HG03139 (cell line): ENCODE results near the gene INPP5A.

ENCODE experiments used
- ATAC-seq: cut with Tn5 transposase; IDR thresholded peaks from one replicate; pipeline ENCODE4 v1.9.1; 2021; ENCODE audit not compliant: unreplicated experiment

INPP5A gene

GRCh38 chr10:132640326-132641125 is 102.9 kb downstream of the INPP5A start:
- no peak for ATAC-seq

- no peak for ATAC-seq
These were observed 103.8 kb downstream of the INPP5A start for GRCh38 chr10:132641401-132641800.

GRCh38 chr10:132641966-132642731 is 104.6 kb downstream of the INPP5A start:
- no peak for ATAC-seq

GRCh38 chr10:132642732-132643008 is 105.1 kb downstream of the INPP5A start:
- ATAC-seq: no peak

- ATAC-seq: no peak
These were observed 106.3 kb downstream of the INPP5A start for GRCh38 chr10:132643709-132644526.

- no peak for ATAC-seq
These were observed 107.1 kb downstream of the INPP5A start for GRCh38 chr10:132644527-132645246.

GRCh38 chr10:132645247-132645530 is 107.6 kb downstream of the INPP5A start:
- no peak for ATAC-seq

GRCh38 chr10:132645630-132646442 is 108.2 kb downstream of the INPP5A start:
- no peak for ATAC-seq

- no peak for ATAC-seq
These were observed 109.0 kb downstream of the INPP5A start for GRCh38 chr10:132646443-132647097.

GRCh38 chr10:132647424-132647823 is 109.8 kb downstream of the INPP5A start:
- no peak for ATAC-seq

- ATAC-seq: no peak
These were observed 110.7 kb downstream of the INPP5A start for GRCh38 chr10:132648072-132648850.

- ATAC-seq: no peak
These were observed 111.4 kb downstream of the INPP5A start for GRCh38 chr10:132648851-132649528.

GRCh38 chr10:132649651-132650360 is 112.2 kb downstream of the INPP5A start:
- ATAC-seq: no peak

- no peak for ATAC-seq
These were observed 113.1 kb downstream of the INPP5A start for GRCh38 chr10:132650611-132651250.

GRCh38 chr10:132651511-132652029 is 114.0 kb downstream of the INPP5A start:
- ATAC-seq: no peak

- no peak for ATAC-seq
These were observed 114.9 kb downstream of the INPP5A start for GRCh38 chr10:132652446-132652845.

GRCh38 chr10:132652936-132653590 is 115.5 kb downstream of the INPP5A start:
- ATAC-seq: no peak
